ENCODE measurements around the gene TAF6L. TPM values are rescaled to one million over a fixed set of nuclear protein-coding genes. Genes with fewer than 3 reads are reported as not detected.
"Not testable (repeated sequence)": the region's sequence is repeated elsewhere in the genome, so short reads cannot be mapped to it uniquely, and the experiment has no call there.

The TAF6L gene
- total RNA-seq, 1 donor from 2014 or later = 17.7 TPM

- DNase-seq = peak; percentile 22
These were observed 34.8 kb downstream of the TAF6L start for GRCh38 chr11:62805961-62806441.

GRCh38 chr11:62806611-62807121, 35.5 kb downstream of the TAF6L start:
- peak; percentile 48 for DNase-seq

- no peak for DNase-seq
These were observed 39.6 kb downstream of the TAF6L start for GRCh38 chr11:62810748-62811147.

- DNase-seq = no peak
These were observed 40.5 kb downstream of the TAF6L start for GRCh38 chr11:62811659-62812058.

GRCh38 chr11:62816557-62816956, 45.4 kb downstream of the TAF6L start:
- no peak for DNase-seq

GRCh38 chr11:62817129-62817528, 45.9 kb downstream of the TAF6L start:
- DNase-seq = no peak

GRCh38 chr11:62823677-62824076, 52.5 kb downstream of the TAF6L start:
- no peak for DNase-seq

GRCh38 chr11:62828130-62828529, 56.9 kb downstream of the TAF6L start:
- not testable (repeated sequence) for DNase-seq

GRCh38 chr11:62830904-62831519, 59.8 kb downstream of the TAF6L start:
- no peak for DNase-seq

GRCh38 chr11:62831520-62832335, 60.5 kb downstream of the TAF6L start, which contains the start of gene STX5:
Gene STX5 (minus strand): TSS chr11:62832051. CDS start chr11:62831243, 808 bp downstream.
- DNase-seq = peak; percentile 100

GRCh38 chr11:62832336-62833234, 61.4 kb downstream of the TAF6L start, which contains the start of gene TEX54:
Gene TEX54 (minus strand): TSS chr11:62832841.
- no peak for DNase-seq

- DNase-seq = no peak
These were observed 64.1 kb downstream of the TAF6L start for GRCh38 chr11:62835336-62835735.

Small RNAs within 50 kb of the gene (small RNA-seq; reads per million reads assigned to genes)
- gene MIR6514 (ENCODE audit: low replicate concordance) = 0.45 reads per million, percentile 70 among the genes with 10 or more reads in this experiment
- not detected for gene RNU6-118P (ENCODE audit: low replicate concordance)

Other genes with a start within 250 kb of the TAF6L start
- gene AHNAK, start 224.6 kb upstream of the TAF6L start, total RNA-seq = 909 TPM
- 1,840 TPM for gene EEF1G, start 197.5 kb upstream of the TAF6L start, total RNA-seq
- 5.8 TPM for gene TUT1, start 179.9 kb upstream of the TAF6L start, total RNA-seq
- gene MTA2, start 169.5 kb upstream of the TAF6L start, total RNA-seq = 54.7 TPM
- 11.2 TPM for gene EML3, start 158.6 kb upstream of the TAF6L start, total RNA-seq
- gene ROM1, start 158.1 kb upstream of the TAF6L start, total RNA-seq = 0.72 TPM
- gene B3GAT3, start 149.4 kb upstream of the TAF6L start, total RNA-seq = 14.4 TPM
- gene GANAB, start 124.8 kb upstream of the TAF6L start, total RNA-seq = 158 TPM
- 22.4 TPM for gene INTS5, start 118.1 kb upstream of the TAF6L start, total RNA-seq
- 10.4 TPM for gene C11orf98, start 106.2 kb upstream of the TAF6L start, total RNA-seq
- gene CSKMT, start 106.1 kb upstream of the TAF6L start, total RNA-seq = 2.6 TPM
- gene UQCC3, start 99.7 kb upstream of the TAF6L start, total RNA-seq = 5.4 TPM
- 2.9 TPM for gene LBHD1, start 99.1 kb upstream of the TAF6L start, total RNA-seq
- 90.2 TPM for gene UBXN1, start 92.3 kb upstream of the TAF6L start, total RNA-seq
- 33.8 TPM for gene LRRN4CL, start 81.9 kb upstream of the TAF6L start, total RNA-seq
- gene BSCL2, start 64.0 kb upstream of the TAF6L start, total RNA-seq = 11.4 TPM
- not detected for gene GNG3, start 63.7 kb upstream of the TAF6L start, total RNA-seq
- 39.0 TPM for gene HNRNPUL2, start 43.9 kb upstream of the TAF6L start, total RNA-seq
- gene TTC9C, start 42.9 kb upstream of the TAF6L start, total RNA-seq = 18.9 TPM
- 7.5 TPM for gene ZBTB3, start 17.2 kb upstream of the TAF6L start, total RNA-seq
- 56.2 TPM for gene POLR2G, start 9.8 kb upstream of the TAF6L start, total RNA-seq
- 19.5 TPM for gene TMEM179B, start 16.0 kb downstream of the TAF6L start, total RNA-seq
- gene TMEM223, start 20.6 kb downstream of the TAF6L start, total RNA-seq = 24.7 TPM
- gene NXF1, start 34.0 kb downstream of the TAF6L start, total RNA-seq = 45.2 TPM
- gene STX5, start 60.7 kb downstream of the TAF6L start, total RNA-seq = 37.1 TPM
- gene TEX54, start 61.4 kb downstream of the TAF6L start, total RNA-seq = not detected
- gene WDR74, start 68.2 kb downstream of the TAF6L start, total RNA-seq = 36.8 TPM
- 87.0 TPM for gene SLC3A2, start 109.5 kb downstream of the TAF6L start, total RNA-seq
- gene CHRM1, start 150.0 kb downstream of the TAF6L start, total RNA-seq = 0.10 TPM
- gene SLC22A6, start 213.6 kb downstream of the TAF6L start, total RNA-seq = not detected
- gene SLC22A8, start 244.4 kb downstream of the TAF6L start, total RNA-seq = not detected